Loucy (cell line): ENCODE measurements around the gene PTCD1.

ENCODE experiments used
- EZH2phosphoT487 ChIP-seq: fragments of 200-600 bp; IDR thresholded peaks from 2 replicates; pipeline ENCODE4 v1.6.1; 2018; ENCODE audit warnings: antibody characterized with exemption, mild to moderate bottlenecking, moderate library complexity, borderline replicate concordance
- TF ChIP-seq, protein P1 (sequence below): fragments of 200-600 bp; sonication (generic); conservative IDR thresholded peaks from 2 replicates; pipeline ENCODE4 v1.5.1; 2014; ENCODE audit warnings: mild to moderate bottlenecking, antibody characterized with exemption, low read length

DNA sequence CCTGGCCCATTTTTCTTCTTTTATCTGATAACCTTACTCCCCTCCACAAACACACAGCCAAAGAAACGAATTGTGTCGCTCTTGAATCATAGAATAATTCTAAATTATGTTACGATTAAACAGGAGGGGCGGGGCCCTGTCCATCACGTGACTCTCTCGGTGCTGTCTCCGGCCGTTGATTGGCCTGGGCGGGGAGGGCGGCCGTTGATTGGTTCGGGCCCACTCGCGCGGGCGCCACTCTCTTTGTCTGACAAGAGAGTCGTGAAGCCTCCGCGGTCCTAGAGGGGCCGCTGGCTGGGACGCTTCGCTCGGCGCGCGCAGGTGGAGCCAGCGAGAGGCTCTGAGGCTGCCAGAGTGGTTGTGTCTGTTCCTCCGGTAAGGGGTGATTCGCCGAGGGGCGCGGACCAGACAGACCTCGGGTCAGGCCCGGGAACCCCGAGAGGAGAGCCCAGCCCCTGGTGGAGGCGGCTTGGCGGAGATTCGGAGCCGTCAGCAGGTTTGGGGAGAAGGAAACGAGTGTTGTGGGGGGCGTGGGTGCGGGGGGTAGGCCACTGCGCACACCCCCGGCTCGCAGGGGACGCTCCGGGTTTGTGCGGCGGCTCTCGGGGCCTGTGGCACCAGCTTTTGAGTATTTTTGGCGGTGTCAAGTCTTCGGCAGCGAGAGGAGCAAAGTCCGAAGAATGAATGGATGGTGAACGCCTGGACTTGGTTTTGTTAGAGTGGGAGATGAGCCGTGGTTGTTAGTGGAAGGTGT, 34.1 kb upstream of the PTCD1 start, which contains the start of gene ZNF789:
- TF ChIP-seq, protein P1, sequence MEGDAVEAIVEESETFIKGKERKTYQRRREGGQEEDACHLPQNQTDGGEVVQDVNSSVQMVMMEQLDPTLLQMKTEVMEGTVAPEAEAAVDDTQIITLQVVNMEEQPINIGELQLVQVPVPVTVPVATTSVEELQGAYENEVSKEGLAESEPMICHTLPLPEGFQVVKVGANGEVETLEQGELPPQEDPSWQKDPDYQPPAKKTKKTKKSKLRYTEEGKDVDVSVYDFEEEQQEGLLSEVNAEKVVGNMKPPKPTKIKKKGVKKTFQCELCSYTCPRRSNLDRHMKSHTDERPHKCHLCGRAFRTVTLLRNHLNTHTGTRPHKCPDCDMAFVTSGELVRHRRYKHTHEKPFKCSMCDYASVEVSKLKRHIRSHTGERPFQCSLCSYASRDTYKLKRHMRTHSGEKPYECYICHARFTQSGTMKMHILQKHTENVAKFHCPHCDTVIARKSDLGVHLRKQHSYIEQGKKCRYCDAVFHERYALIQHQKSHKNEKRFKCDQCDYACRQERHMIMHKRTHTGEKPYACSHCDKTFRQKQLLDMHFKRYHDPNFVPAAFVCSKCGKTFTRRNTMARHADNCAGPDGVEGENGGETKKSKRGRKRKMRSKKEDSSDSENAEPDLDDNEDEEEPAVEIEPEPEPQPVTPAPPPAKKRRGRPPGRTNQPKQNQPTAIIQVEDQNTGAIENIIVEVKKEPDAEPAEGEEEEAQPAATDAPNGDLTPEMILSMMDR = no peak
- TF ChIP-seq EZH2phosphoT487 = no peak
